Myometrial cell (primary cell): ENCODE results near the gene LCE3E. TPM values are rescaled to one million over a fixed set of nuclear protein-coding genes. Genes with fewer than 3 reads are reported as not detected.

Source experiments
- total RNA-seq: library from RNA; depleted of rRNA; stranded (reverse); fragments of >200 nt; gene quantifications from 2 replicates; pipeline ENCODE4 v1.2.3, GENCODE V29; 2015

The LCE3E gene
- not detected in 2 replicates for total RNA-seq

GRCh38 chr1:152566681-152567080 is at the start of gene LCE3E:
TSS of gene LCE3E (minus strand) at chr1:152566780. CDS start at chr1:152566208, 572 bp downstream.

GRCh38 chr1:152613511-152613910 is 46.9 kb upstream of the LCE3E start, which contains the start of gene LCE3B:
TSS of gene LCE3B (plus strand) at chr1:152613811. CDS start at chr1:152613811, 0 bp downstream.

GRCh38 chr1:152599934-152600333 is 33.4 kb upstream of the LCE3E start, which contains the start of gene LCE3C:
TSS of gene LCE3C (plus strand) at chr1:152600234. CDS start at chr1:152600732, 498 bp downstream.

DNA sequence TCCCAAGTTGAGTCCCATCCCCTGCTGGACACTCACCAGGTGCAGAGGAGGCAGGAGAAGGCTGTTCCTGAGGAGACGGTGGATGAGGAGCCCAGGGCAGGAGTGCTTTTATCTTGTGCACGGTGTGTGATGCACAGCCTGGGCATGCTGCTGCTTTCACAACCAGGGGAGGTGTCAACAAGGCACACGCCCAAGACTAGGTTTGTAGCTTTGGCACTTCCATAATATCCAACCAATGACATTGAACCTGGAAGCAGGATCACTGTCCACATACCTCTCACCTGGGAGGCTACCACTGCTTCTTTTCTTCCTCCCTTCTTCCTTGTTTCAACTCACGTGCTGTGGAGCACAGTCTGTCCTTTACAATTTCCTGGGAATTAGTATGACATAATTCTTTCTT is 13.9 kb upstream of the LCE3E start, which contains the start of gene LCE3D:
Gene LCE3D (minus strand): TSS at position 84 of the 400 bp plus-strand sequence. CDS start 580 bp downstream, outside the sequence.

Other genes starting within 250 kb of the LCE3E start
- gene FLG, start 241.5 kb downstream of the LCE3E start, total RNA-seq: not detected in 2 replicates
- gene FLG2, start 206.8 kb downstream of the LCE3E start, total RNA-seq: not detected in 2 replicates
- not detected in 2 replicates for gene CRNN, start 152.5 kb downstream of the LCE3E start, total RNA-seq
- not detected in 2 replicates for gene LCE5A, start 56.0 kb downstream of the LCE3E start, total RNA-seq
- not detected in 2 replicates for gene CRCT1, start 52.3 kb downstream of the LCE3E start, total RNA-seq
- not detected in 2 replicates for gene LCE3D, start 13.7 kb upstream of the LCE3E start, total RNA-seq
- not detected in 2 replicates for gene LCE3C, start 33.5 kb upstream of the LCE3E start, total RNA-seq
- gene LCE3B, start 47.0 kb upstream of the LCE3E start, total RNA-seq: not detected in 2 replicates
- not detected in 2 replicates for gene LCE3A, start 56.3 kb upstream of the LCE3E start, total RNA-seq
- gene LCE2D, start 96.6 kb upstream of the LCE3E start, total RNA-seq: not detected in 2 replicates
- gene LCE2C, start 108.5 kb upstream of the LCE3E start, total RNA-seq: not detected in 2 replicates
- gene LCE2B, start 119.3 kb upstream of the LCE3E start, total RNA-seq: not detected in 2 replicates
- gene LCE2A, start 131.6 kb upstream of the LCE3E start, total RNA-seq: not detected in 2 replicates
- gene LCE4A, start 141.4 kb upstream of the LCE3E start, total RNA-seq: not detected in 2 replicates
- not detected in 2 replicates for gene KPRP, start 191.2 kb upstream of the LCE3E start, total RNA-seq
- gene LCE1F, start 208.4 kb upstream of the LCE3E start, total RNA-seq: not detected in 2 replicates
- gene LCE1E, start 219.5 kb upstream of the LCE3E start, total RNA-seq: not detected in 2 replicates
- not detected in 2 replicates for gene LCE1D, start 229.9 kb upstream of the LCE3E start, total RNA-seq
- not detected in 2 replicates for gene LCE1C, start 239.9 kb upstream of the LCE3E start, total RNA-seq
- not detected in 2 replicates for gene LCE1B, start 245.2 kb upstream of the LCE3E start, total RNA-seq